Duodenal mucosa (tissue), 2 donors: ENCODE measurements around the gene SLC15A5.

Source experiments
- H3K27ac ChIP-seq: one replicate; pipeline ENCODE4 v1.7.0; 2013; ENCODE audit warnings: low read depth, low read length
- H3K27me3 ChIP-seq, 2 donors: one replicate each; pipeline ENCODE4 v1.7.0; 2013; ENCODE audit warnings: low read length in 2 of 2, control low read depth in 1 of 2; ENCODE audit not compliant: insufficient read depth in 2 of 2, control insufficient read depth in 1 of 2
- H3K36me3 ChIP-seq, 2 donors: one replicate each; pipeline ENCODE4 v1.7.0; 2013; ENCODE audit warnings: low read length in 2 of 2, control low read depth in 1 of 2; ENCODE audit not compliant: insufficient read depth in 2 of 2, control insufficient read depth in 1 of 2
- H3K4me1 ChIP-seq, 2 donors: one replicate each; pipeline ENCODE4 v1.7.0; 2013; ENCODE audit warnings: low read length in 2 of 2, control low read depth in 1 of 2; ENCODE audit not compliant: insufficient read depth in 2 of 2, control insufficient read depth in 1 of 2
- H3K4me3 ChIP-seq, 2 donors: one replicate each; pipeline ENCODE4 v1.7.0; 2013; ENCODE audit warnings: low read length in 2 of 2, low read depth in 1 of 2
- H3K9ac ChIP-seq, 2 donors: one replicate each; pipeline ENCODE4 v1.7.0; 2013; ENCODE audit warnings: low read length in 2 of 2, low read depth in 1 of 2
- H3K9me3 ChIP-seq, 2 donors: one replicate each; pipeline ENCODE4 v1.7.0; 2013; ENCODE audit warnings: low read length in 2 of 2, control low read depth in 1 of 2; ENCODE audit not compliant: control insufficient read depth in 1 of 2

The SLC15A5 gene

DNA sequence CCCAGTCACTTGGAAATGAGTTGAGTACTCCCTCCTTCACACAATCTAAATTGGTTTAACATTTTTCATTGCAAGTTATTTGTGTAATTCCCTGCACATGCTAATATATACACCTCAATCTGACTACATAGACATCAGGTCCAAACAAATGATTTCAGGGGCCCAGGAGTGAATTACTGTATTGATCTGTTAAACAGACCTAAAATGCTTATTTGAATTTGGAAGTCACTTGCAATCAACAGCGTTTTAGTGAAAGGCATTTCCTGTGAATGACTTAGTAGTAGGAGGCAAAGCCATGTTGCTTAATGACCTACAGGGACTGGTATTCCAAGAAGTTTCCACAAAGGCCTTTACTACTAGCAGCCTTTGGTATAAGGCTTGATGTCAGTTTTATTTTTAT lies 22.6 kb upstream of the SLC15A5 start:
- Histone ChIP-seq H3K36me3 (no peaks in the 10 kb centered on the region), H3K27ac (no peak overlapping the region), H3K4me3 (no peak overlapping the region), H3K4me1 (no peaks in the 10 kb centered on the region), H3K27me3 (no peaks in the 10 kb centered on the region), H3K9ac (no peak overlapping the region), H3K9me3 (no peaks in the 10 kb centered on the region)

DNA sequence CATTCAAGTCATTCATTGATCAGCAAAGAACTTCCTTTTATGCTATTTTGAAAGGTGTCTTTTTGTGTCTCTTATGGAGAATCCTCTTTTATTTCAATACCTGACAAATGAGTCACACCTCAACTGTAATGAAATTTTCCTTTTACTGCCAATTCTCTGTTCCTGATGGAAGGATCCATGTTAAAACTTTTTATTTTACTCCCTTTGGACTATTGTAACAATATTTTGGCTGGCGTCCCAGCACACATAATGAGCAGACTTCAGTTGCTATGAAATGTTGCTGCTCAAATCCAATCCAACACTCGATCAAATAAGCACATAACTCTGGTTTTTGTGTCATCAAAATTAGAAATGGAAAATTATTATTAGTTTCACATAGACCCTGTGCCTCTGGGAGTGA lies 21.9 kb upstream of the SLC15A5 start:
- H3K36me3 ChIP-seq = no peaks in the 10 kb centered on the region
- no peak overlapping the region for H3K27ac ChIP-seq
- H3K9me3 ChIP-seq = no peaks in the 10 kb centered on the region
- H3K4me3 ChIP-seq = no peak overlapping the region
- no peaks in the 10 kb centered on the region for H3K4me1 ChIP-seq
- H3K9ac ChIP-seq = no peak overlapping the region
- no peaks in the 10 kb centered on the region for H3K27me3 ChIP-seq

DNA sequence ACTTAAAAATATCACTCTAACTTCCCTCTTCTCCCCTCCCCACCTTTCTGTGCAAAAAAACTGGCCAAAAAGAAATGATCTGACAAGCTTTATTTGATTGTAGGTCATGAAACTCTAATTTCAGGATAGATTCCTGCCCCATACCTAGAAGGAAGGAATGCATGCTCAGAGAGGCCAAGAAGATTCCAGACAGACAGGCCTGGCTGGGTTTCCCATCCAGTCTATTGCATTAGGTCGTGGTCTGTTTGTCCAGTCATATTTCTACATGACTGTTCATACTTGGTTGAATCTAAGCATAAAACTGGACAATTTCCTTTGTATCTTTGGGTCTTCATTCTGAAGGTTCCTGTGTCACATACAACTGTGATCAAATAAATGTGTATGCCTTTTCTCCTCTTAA lies 20.0 kb upstream of the SLC15A5 start:
- Histone ChIP-seq H3K4me1 (no peaks in the 10 kb centered on the region), H3K9me3 (no peaks in the 10 kb centered on the region)

DNA sequence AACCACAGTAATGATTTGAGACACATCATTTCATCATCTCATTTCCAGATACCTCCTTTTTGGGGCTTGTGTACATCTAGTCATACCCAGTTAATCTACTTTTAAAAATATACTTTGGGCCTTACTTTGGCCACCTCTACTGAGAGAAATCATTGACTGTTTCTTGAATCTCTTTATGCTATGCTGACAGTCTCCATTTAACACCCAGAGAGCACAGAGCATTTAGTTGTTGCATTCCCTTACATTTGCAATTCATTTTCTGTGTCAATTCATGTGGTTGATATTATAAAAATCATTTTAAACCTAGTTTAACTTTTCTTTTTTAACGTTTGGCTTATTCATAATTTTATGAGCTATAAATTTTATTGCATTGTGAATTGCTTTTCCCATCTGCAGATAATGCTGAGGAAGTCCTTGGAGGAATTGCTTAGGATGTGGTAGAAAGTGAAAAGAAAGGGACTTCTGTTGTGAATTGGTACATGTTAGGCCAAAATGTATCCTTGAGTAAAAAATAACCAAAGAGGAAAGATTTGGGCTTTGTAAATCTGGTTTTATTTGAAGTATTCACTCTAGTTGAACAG lies 17.0 kb upstream of the SLC15A5 start:
- H3K27me3 ChIP-seq = no peaks in the 10 kb centered on the region
- no peak overlapping the region for H3K9ac ChIP-seq
- no peak overlapping the region for H3K4me3 ChIP-seq
- no peaks in the 10 kb centered on the region for H3K4me1 ChIP-seq
- no peaks in the 10 kb centered on the region for H3K36me3 ChIP-seq
- no peak overlapping the region for H3K27ac ChIP-seq
- no peaks in the 10 kb centered on the region for H3K9me3 ChIP-seq

More for the DNA sequence above, 20.0 kb upstream of the SLC15A5 start:
- Histone ChIP-seq H3K36me3 (no peaks in the 10 kb centered on the region), H3K9ac (no peak overlapping the region), H3K4me3 (no peak overlapping the region), H3K27me3 (no peaks in the 10 kb centered on the region), H3K27ac (no peak overlapping the region)

DNA sequence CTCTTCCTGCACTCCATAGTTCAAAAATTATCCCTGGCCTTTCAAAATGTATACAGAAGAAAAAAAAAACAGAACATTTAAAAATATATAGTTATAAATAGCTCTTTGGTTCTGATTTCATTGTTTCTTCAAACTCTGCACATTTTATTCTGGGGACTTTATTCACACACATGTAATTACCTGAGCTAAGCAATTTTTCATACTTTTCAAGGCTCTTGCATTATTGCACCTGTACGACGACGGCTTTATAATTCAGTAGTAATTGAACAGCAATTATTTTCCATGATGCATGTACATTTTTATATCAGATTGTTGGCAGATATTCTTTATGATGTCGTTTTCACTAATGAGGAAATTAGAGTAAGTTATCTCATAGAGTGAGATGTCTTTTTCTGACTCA lies 13.5 kb upstream of the SLC15A5 start:
- no peak overlapping the region for H3K9ac ChIP-seq
- H3K27ac ChIP-seq = no peak overlapping the region
- H3K4me3 ChIP-seq = no peak overlapping the region
- H3K27me3 ChIP-seq = no peaks in the 10 kb centered on the region
- H3K9me3 ChIP-seq = no peaks in the 10 kb centered on the region
- H3K36me3 ChIP-seq = no peaks in the 10 kb centered on the region
- no peaks in the 10 kb centered on the region for H3K4me1 ChIP-seq

GRCh38 chr12:16285586-16285985 lies 8.1 kb upstream of the SLC15A5 start:
- Histone ChIP-seq H3K9me3 (no peaks in the 10 kb centered on the region), H3K4me3 (no peak overlapping the region), H3K9ac (no peak overlapping the region), H3K27me3 (no peaks in the 10 kb centered on the region), H3K27ac (no peak overlapping the region), H3K4me1 (peaks cover 4 to 5% of the 10 kb centered on the region in 2 donors), H3K36me3 (no peaks in the 10 kb centered on the region)

DNA sequence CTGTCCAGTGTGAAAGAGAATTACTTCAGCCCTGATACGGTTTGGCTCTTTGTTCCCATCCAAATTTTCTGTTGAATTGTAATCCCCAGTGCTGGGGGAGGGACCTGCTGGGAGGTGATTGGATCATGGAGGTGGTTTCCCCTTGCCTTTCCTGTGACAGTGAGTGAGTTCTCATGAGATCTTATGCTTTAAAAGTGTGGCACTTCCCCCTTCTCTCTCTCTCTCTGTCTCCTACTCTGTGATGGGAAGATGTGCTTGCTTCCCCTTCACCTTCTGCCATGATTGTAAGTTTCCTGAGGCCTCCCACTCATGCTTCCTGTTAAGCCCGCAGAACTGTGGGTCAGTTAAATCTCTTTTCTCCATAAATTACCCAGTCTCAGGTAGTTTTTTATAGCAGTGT lies 5.5 kb upstream of the SLC15A5 start:
- no peaks in the 10 kb centered on the region for H3K27me3 ChIP-seq
- no peak overlapping the region for H3K27ac ChIP-seq
- H3K9ac ChIP-seq = no peak overlapping the region
- no peaks in the 10 kb centered on the region for H3K9me3 ChIP-seq
- no peaks in the 10 kb centered on the region for H3K36me3 ChIP-seq
- no peak overlapping the region for H3K4me3 ChIP-seq
- H3K4me1 ChIP-seq = peaks cover 5 to 6% of the 10 kb centered on the region in 2 donors

- H3K9ac ChIP-seq = no peak overlapping the region
- no peaks in the 10 kb centered on the region for H3K36me3 ChIP-seq
- no peak overlapping the region for H3K4me3 ChIP-seq
- H3K27me3 ChIP-seq = no peaks in the 10 kb centered on the region
- H3K9me3 ChIP-seq = no peaks in the 10 kb centered on the region
- peaks cover 5 to 6% of the 10 kb centered on the region in 2 donors for H3K4me1 ChIP-seq
- no peak overlapping the region for H3K27ac ChIP-seq
Measured at GRCh38 chr12:16282081-16282480, 4.6 kb upstream of the SLC15A5 start.

GRCh38 chr12:16281157-16281556 lies 3.7 kb upstream of the SLC15A5 start:
- H3K4me3 ChIP-seq = no peak overlapping the region
- no peaks in the 10 kb centered on the region for H3K36me3 ChIP-seq
- no peaks in the 10 kb centered on the region for H3K9me3 ChIP-seq
- peaks cover 5 to 6% of the 10 kb centered on the region in 2 donors for H3K4me1 ChIP-seq
- H3K9ac ChIP-seq = no peak overlapping the region
- H3K27me3 ChIP-seq = no peaks in the 10 kb centered on the region
- no peak overlapping the region for H3K27ac ChIP-seq

DNA sequence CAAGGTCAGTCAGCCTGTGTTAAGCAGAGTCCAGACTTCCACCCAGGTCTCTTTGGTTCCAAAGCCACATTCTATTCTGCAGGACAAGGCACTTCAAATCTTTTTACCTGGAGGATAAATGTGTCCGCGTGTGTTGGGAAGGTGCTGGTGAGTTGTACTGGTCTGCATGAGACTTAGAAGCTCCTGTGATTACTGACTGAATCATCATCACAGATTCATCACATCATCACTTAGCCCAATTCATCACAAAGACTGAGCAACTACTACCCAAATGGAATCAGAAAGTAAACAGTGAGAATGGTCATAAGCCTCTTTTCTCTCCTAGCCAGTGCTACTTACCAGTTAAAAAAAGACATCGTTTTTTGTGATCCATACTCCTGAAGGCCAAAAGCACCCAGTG lies 5.3 kb downstream of the SLC15A5 start:
- H3K36me3 ChIP-seq = no peaks in the 10 kb centered on the region
- no peaks in the 10 kb centered on the region for H3K9me3 ChIP-seq
- H3K27me3 ChIP-seq = no peaks in the 10 kb centered on the region
- no peaks in the 10 kb centered on the region for H3K4me1 ChIP-seq
- H3K9ac ChIP-seq = no peak overlapping the region
- H3K4me3 ChIP-seq = no peak overlapping the region
- H3K27ac ChIP-seq = no peak overlapping the region

DNA sequence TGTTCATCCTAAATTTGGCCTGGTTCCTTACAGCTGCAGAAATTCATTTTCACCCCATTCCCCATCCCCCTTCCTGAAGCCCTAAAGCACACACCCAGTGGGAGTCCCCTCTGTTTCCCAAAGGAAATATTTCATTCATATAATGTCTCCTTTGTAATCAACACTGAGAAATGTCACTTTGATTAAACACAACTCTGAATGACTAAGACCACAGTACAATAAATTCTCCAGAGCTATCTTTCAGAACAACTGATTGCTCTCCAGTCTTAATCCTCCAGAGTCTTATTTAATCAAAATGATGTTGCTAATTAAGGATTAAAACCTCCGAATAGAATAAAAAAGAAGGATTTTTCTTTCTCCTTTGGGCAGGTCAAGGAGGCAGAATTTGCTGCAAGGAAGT lies 6.4 kb downstream of the SLC15A5 start:
- Histone ChIP-seq H3K9me3 (no peaks in the 10 kb centered on the region), H3K27me3 (no peaks in the 10 kb centered on the region), H3K4me1 (no peaks in the 10 kb centered on the region), H3K36me3 (no peaks in the 10 kb centered on the region), H3K4me3 (no peak overlapping the region), H3K9ac (no peak overlapping the region), H3K27ac (no peak overlapping the region)
